Breast epithelium (tissue), 4 donors: ENCODE data around the gene ATP9A. TPM values are rescaled to one million over a fixed set of nuclear protein-coding genes. Genes with fewer than 3 reads are reported as not detected.
A peak's percentile ranks its signal among the peaks of the same experiment; 100 is the strongest.

Experiments used
- DNase-seq, 2 donors: peaks; one replicate each; pipeline ENCODE4 v3.0.0-alpha.2; 2019; ENCODE audit warnings: low spot score in 2 of 2
- H3K27ac ChIP-seq, 2 donors: fragments of 200-600 bp; sonication (generic) in 1 of 2; one replicate each; pipeline ENCODE4 v1.5.1; 2016 to 2019; ENCODE audit warnings: mild to moderate bottlenecking in 1 of 2
- H3K27me3 ChIP-seq, 2 donors: fragments of 200-600 bp; sonication (generic) in 1 of 2; one replicate each; pipeline versions ENCODE4 v1.5.1 to v1.6.0; 2017 to 2019; ENCODE audit warnings: control low read depth in 1 of 2, mild to moderate bottlenecking in 1 of 2
- H3K36me3 ChIP-seq: fragments of 200-600 bp; one replicate; pipeline ENCODE4 v1.5.1; 2019
- H3K4me1 ChIP-seq, 2 donors: fragments of 200-600 bp; sonication (generic); one replicate each; pipeline ENCODE4 v1.5.1; 2016 to 2019; ENCODE audit warnings: control low read depth in 1 of 2
- H3K4me3 ChIP-seq, 3 donors: fragments of 200-600 bp; sonication (generic); 1 replicate in 2 of 3; 2 replicates in 1 of 3; pipeline ENCODE4 v1.5.1; 2016 to 2019; ENCODE audit warnings: mild to moderate bottlenecking in 3 of 3, moderate library complexity in 2 of 3
- H3K9me3 ChIP-seq, 2 donors: fragments of 200-600 bp; sonication (generic) in 1 of 2; one replicate each; pipeline ENCODE4 v1.5.1; 2016 to 2019; ENCODE audit warnings: control low read depth in 1 of 2
- CTCF ChIP-seq, 3 donors: fragments of 450-650 bp; IDR thresholded peaks; one replicate each; pipeline ENCODE4 v1.5.1; 2016 to 2017; ENCODE audit warnings: antibody characterized with exemption in 3 of 3, mild to moderate bottlenecking in 3 of 3, moderate library complexity in 3 of 3
- POLR2A ChIP-seq: fragments of 450-650 bp; IDR thresholded peaks from one replicate; pipeline ENCODE4 v1.6.1; 2016; ENCODE audit warnings: antibody characterized with exemption, mild to moderate bottlenecking, moderate library complexity
- POLR2AphosphoS5 ChIP-seq, 3 donors: sonication (generic); formaldehyde crosslinking; IDR thresholded peaks; one replicate each; pipeline ENCODE4 v1.6.1; 2017; ENCODE audit warnings: antibody characterized with exemption in 3 of 3
- intact Hi-C: fragments of 100-400 bp; cut with DNase I; formaldehyde crosslinking; loops from one replicate; pipeline ENCODE4 v1.15.1; 2023; ENCODE audit warnings: low total_unique reads
- total RNA-seq, 3 donors: library from RNA; depleted of rRNA; stranded (reverse); fragments of >200 nt; gene quantifications; one replicate each; pipeline ENCODE4 v1.1.0, GENCODE V29; 2016

ATP9A gene
- total RNA-seq, 3 donors from 2014 or later, result 41.6 to 98.4 (median 50.8) TPM

DNA sequence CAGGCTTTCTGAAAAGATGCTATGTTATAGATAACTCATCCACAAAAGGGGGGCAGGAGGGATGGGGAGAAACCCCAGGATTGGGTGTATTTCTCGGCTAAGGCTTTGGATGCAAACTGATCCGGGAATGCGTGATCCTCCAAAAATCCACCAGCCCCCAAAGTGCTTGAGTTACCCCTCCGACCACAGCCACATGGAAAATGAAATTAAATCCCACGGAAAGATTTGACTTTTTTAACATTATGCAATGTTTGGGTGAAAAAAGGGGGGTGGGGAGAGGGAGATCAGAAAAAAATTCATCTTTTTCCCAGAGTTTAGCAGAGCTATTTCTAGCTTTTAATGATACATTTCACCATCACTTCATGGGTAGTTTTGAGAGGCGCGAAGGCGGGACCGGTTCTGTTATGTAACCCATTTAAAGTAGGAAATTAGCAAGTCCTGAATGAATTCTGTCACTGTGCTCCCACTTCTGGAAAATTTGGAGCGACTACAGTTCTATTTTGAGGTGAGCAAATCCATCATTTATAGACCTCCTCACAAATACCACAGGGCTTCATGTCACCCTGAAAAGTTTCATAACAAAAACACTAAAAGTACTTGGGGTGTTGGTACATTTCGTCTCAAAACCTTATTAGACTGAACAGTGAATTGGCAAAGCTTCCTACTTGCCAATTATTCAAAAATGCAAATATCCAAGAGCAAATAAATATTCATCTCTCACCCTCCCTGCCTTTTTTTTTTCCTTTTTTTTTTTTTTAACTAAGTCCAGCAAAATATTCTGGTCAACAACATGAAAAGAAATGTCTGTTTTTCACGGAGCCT, 173.7 kb downstream of the ATP9A start:
- TF ChIP-seq CTCF (IDR thresholded peaks at IDR 0.05) (no peak), POLR2AphosphoS5 (IDR thresholded peaks at IDR 0.05) (no peak), POLR2A (no peak)
- Histone ChIP-seq H3K27ac (peak overlapping the region; percentile 2 to 35), H3K36me3 (no peaks in the 10 kb centered on the region), H3K4me3 (no peak overlapping the region), H3K4me1 (no peaks in the 10 kb centered on the region), H3K9me3 (no peaks in the 10 kb centered on the region), H3K27me3 (no peaks in the 10 kb centered on the region)
- peak in 1 of 2 donors; percentile 58 for DNase-seq
- intact Hi-C loops, result loop anchor here (10.0 kb wide), 1 partner anchor 220 kb away; no protein-coding TSS in a partner anchor

DNA sequence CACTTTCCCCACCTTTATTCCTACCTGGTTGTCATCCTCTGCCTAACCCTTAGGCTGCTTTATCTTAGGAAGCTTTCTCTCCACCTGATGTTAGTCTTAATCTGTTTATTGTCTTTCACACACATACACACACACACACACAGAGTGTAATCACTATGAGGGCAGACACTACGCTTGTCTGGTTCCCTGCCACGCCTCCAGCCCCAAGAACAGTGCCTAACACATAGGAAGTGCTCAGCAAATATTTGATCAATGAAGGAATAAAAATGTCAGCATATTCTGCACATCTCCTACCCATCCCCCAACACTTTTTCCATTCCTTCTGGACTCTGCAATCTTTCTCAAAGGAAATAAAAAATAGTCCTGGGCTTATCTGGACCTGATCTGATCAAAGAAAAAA, 174.6 kb downstream of the ATP9A start:
- no peaks in the 10 kb centered on the region for H3K36me3 ChIP-seq
- H3K27me3 ChIP-seq, result no peaks in the 10 kb centered on the region
- H3K4me1 ChIP-seq, result no peaks in the 10 kb centered on the region
- TF ChIP-seq POLR2A (no peak), POLR2AphosphoS5 (IDR thresholded peaks at IDR 0.05) (no peak), CTCF (IDR thresholded peaks at IDR 0.05) (no peak)
- intact Hi-C loops, result loop anchor here (10.0 kb wide), 1 partner anchor 219 kb away; no protein-coding TSS in a partner anchor
- no peaks in the 10 kb centered on the region for H3K9me3 ChIP-seq
- DNase-seq, result no peak
- H3K27ac ChIP-seq, result no peak overlapping the region
- no peak overlapping the region for H3K4me3 ChIP-seq

DNA sequence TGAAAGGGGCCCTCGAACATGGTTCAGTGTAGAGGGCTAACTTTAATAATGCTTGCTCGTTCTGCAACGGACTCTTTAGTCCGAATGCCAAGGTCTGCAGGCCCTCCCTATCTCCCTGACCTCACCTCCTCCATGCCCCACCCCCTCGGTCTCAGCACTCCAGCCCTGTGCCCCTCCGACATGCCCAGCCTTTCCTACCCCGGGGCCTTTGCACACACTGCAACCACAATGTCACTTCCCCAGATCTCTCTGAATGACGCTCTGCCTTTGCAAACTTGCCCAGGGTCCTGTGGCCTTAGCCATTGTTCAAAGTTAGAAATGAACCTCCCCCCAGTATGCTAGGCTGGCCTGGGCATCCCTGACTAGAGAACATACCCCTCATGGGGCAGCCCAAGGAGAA, 175.6 kb downstream of the ATP9A start:
- Histone ChIP-seq H3K36me3 (no peaks in the 10 kb centered on the region), H3K27ac (no peak overlapping the region), H3K27me3 (no peaks in the 10 kb centered on the region), H3K4me1 (no peaks in the 10 kb centered on the region), H3K9me3 (no peaks in the 10 kb centered on the region), H3K4me3 (no peak overlapping the region)
- no peak for DNase-seq
- intact Hi-C loops, result loop anchor here (10.0 kb wide), 1 partner anchor 218 kb away; no protein-coding TSS in a partner anchor
- no peak for TF ChIP-seq POLR2AphosphoS5 (IDR thresholded peaks at IDR 0.05)
- no peak for TF ChIP-seq POLR2A
- TF ChIP-seq CTCF (IDR thresholded peaks at IDR 0.05), result no peak

DNA sequence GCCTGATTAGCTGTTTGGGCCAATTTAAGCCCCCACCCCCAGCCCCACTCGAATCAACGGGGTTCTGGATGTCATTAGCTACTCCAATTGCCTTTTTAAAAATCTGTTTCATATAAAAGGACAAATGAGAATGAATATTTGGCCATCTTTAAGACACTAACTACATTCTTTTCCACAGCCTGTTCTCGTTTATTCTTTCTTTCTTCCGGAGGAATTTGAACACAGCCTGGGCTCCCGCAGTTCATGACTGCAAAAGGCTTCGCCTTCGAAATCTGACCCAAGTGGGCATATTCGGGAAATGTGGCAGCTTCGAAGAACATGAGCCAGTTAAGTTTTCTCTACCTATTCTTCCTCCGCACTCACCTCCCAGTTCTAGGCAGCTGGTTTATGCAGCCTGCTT, 176.3 kb downstream of the ATP9A start:
- TF ChIP-seq POLR2A (no peak), POLR2AphosphoS5 (IDR thresholded peaks at IDR 0.05) (no peak), CTCF (IDR thresholded peaks at IDR 0.05) (no peak)

DNA sequence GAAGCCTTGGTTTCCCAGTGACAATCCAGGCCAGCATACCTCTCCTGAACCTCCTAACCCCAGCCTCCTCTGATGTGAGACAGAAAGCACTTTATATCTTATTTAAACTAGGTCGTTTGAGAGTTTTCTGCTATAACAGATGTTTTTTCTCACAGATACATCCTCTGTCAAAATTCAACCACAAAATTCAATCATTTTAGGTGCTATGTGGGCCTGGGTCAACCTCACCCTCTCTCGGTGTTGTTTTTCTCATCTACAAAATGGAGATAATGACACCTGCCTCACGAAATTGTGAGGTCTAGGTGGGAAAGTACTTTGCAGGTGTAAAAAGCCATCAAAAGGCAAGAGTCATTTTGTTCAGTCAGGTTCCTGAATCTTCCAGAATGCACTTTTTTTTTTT, 179.4 kb downstream of the ATP9A start:
- TF ChIP-seq CTCF (IDR thresholded peaks at IDR 0.05) (no peak), POLR2AphosphoS5 (IDR thresholded peaks at IDR 0.05) (no peak), POLR2A (no peak)
- no peaks in the 10 kb centered on the region for H3K36me3 ChIP-seq
- no peaks in the 10 kb centered on the region for H3K4me1 ChIP-seq
- H3K9me3 ChIP-seq, result no peaks in the 10 kb centered on the region
- intact Hi-C loops, result no loop called here
- no peak overlapping the region for H3K27ac ChIP-seq
- no peak overlapping the region for H3K4me3 ChIP-seq
- DNase-seq, result no peak
- no peaks in the 10 kb centered on the region for H3K27me3 ChIP-seq

More for the DNA sequence above, 176.3 kb downstream of the ATP9A start:
- intact Hi-C loops, result loop anchor here (10.0 kb wide), 1 partner anchor 217 kb away; no protein-coding TSS in a partner anchor
- Histone ChIP-seq H3K4me1 (no peaks in the 10 kb centered on the region), H3K27ac (no peak overlapping the region), H3K4me3 (no peak overlapping the region), H3K9me3 (no peaks in the 10 kb centered on the region), H3K36me3 (no peaks in the 10 kb centered on the region), H3K27me3 (no peaks in the 10 kb centered on the region)
- DNase-seq, result no peak
